HepG2 (cell line): ENCODE data around the gene TRIM54. TPM values are rescaled to one million over a fixed set of nuclear protein-coding genes. Genes with fewer than 3 reads are reported as not detected.

Experiments
- ATAC-seq: fragments of 200-7000 bp; cut with Tn5 transposase; 3 replicates; pipeline ENCODE4 v1.9.1; 2020; ENCODE audit warnings: mild to moderate bottlenecking, moderate library complexity
- BruUV-seq: library from RNA; stranded (reverse); fragments of 400-500 nt; replicated peaks from 2 replicates; lab custom pipeline; 2021; lab: Mats Ljungman, UMichigan
- CTCF ChIA-PET: fragments of 300-600 bp; formaldehyde crosslinking; extraction: SDS; loops from one replicate; lab custom pipeline; 2021; ENCODE audit warnings: low total read pairs, inconsistent platforms, low intra/inter-chr PET ratio; lab: Yijun Ruan, JAX
- POLR2A ChIA-PET: fragments of 350-600 bp; sonication (Branson Sonifier 250); formaldehyde crosslinking; loops from one replicate; lab custom pipeline; 2020; ENCODE audit warnings: antibody characterized with exemption, inconsistent platforms; lab: Yijun Ruan, JAX
- DNase-seq: peaks from one replicate; pipeline ENCODE4 v3.0.0-alpha.2; 2015; ENCODE audit warnings: low spot score
- FAIRE-seq: peaks from 3 replicates; lab custom pipeline; 2011; peaks lifted over from hg19 to GRCh38; lab: Jason Lieb, UNC
- H2AFZ ChIP-seq: one replicate; pipeline ENCODE4 v1.6.1; 2011; ENCODE audit warnings: low read length, inconsistent platforms
- H3K27ac ChIP-seq: fragments of 300-600 bp; 3 replicates; pipeline ENCODE4 v1.8.0; 2011; ENCODE audit warnings: mixed run types, mild to moderate bottlenecking, mixed read lengths, low read length, inconsistent platforms; ENCODE audit not compliant: insufficient read depth; ENCODE audit errors: extremely low read length
- H3K27me3 ChIP-seq, 2 experiments: fragments of 200-600 bp in 1 of 2; 2 replicates in 1 of 2; 3 replicates in 1 of 2; pipeline versions ENCODE4 v1.6.0 to v1.8.0; 2011; ENCODE audit warnings: low read length in 2 of 2, mild to moderate bottlenecking in 2 of 2, moderate library complexity in 2 of 2, inconsistent platforms in 1 of 2; ENCODE audit not compliant: insufficient read depth in 2 of 2, control insufficient read depth in 1 of 2
- H3K36me3 ChIP-seq, 2 experiments: fragments of 200-600 bp in 1 of 2; replicated peaks in 1 of 2; 2 replicates in 1 of 2; 3 replicates in 1 of 2; pipeline versions ENCODE4 v1.5.1 to v1.8.0; 2011; ENCODE audit warnings: low read length in 2 of 2, inconsistent platforms in 1 of 2; ENCODE audit not compliant: insufficient read depth in 2 of 2, control insufficient read depth in 1 of 2
- H3K4me1 ChIP-seq: 2 replicates; pipeline ENCODE4 v1.5.1; 2012; ENCODE audit warnings: low read length, inconsistent platforms; ENCODE audit not compliant: insufficient read depth
- H3K4me2 ChIP-seq: 2 replicates; pipeline ENCODE4 v1.6.0; 2011; ENCODE audit warnings: low read depth, low read length, inconsistent platforms
- H3K4me3 ChIP-seq, 3 experiments: fragments of 200-600 bp in 1 of 3; sonication (generic), shearing (Covaris generic) in 1 of 3; replicated peaks in 1 of 3; 2 replicates each; pipeline ENCODE4 v1.5.1; 2011 to 2016; ENCODE audit warnings: low read length in 3 of 3, inconsistent platforms in 2 of 3, low read depth in 2 of 3, mild to moderate bottlenecking in 2 of 3, control low read depth in 1 of 3, mixed read lengths in 1 of 3; ENCODE audit not compliant: insufficient read depth in 1 of 3
- H3K79me2 ChIP-seq: one replicate; pipeline ENCODE4 v1.6.1; 2011; ENCODE audit warnings: low read length, inconsistent platforms; ENCODE audit not compliant: insufficient read depth
- H3K9ac ChIP-seq: 2 replicates; pipeline ENCODE4 v1.6.0; 2011; ENCODE audit warnings: mild to moderate bottlenecking, low read depth, low read length, inconsistent platforms; ENCODE audit not compliant: insufficient read depth
- H3K9me3 ChIP-seq: 2 replicates; pipeline ENCODE4 v1.5.1; 2012; ENCODE audit warnings: mild to moderate bottlenecking, low read length
- H4K20me1 ChIP-seq: 2 replicates; pipeline ENCODE4 v1.6.0; 2011; ENCODE audit warnings: inconsistent platforms, mild to moderate bottlenecking, low read length, moderate library complexity; ENCODE audit not compliant: insufficient read depth
- EP300 ChIP-seq, 3 experiments: sonication (generic) in 1 of 3; formaldehyde crosslinking in 1 of 3; IDR thresholded peaks; 2 replicates each; pipeline versions ENCODE4 v1.5.1 to v1.6.1; 2011 to 2020; ENCODE audit warnings: low read depth in 2 of 3, low read length in 2 of 3, borderline replicate concordance in 1 of 3, improper control_type of control experiment in 1 of 3, mild to moderate bottlenecking in 1 of 3, missing genetic modification reagents in 1 of 3, moderate library complexity in 1 of 3
- GATA4 ChIP-seq: sonication (generic); IDR thresholded peaks from 2 replicates; pipeline ENCODE4 v1.6.1; 2016; ENCODE audit warnings: antibody characterized with exemption, low read depth, borderline replicate concordance
- SATB2 ChIP-seq: sonication (generic); formaldehyde crosslinking; IDR thresholded peaks from 2 replicates; pipeline ENCODE4 v1.5.0; 2020; ENCODE audit warnings: missing genetic modification reagents
- ZNF232 ChIP-seq: sonication (generic); formaldehyde crosslinking; IDR thresholded peaks from 2 replicates; pipeline ENCODE4 v1.4.0; 2020; ENCODE audit warnings: missing genetic modification reagents, borderline replicate concordance
- ZNF75D ChIP-seq: sonication (generic); formaldehyde crosslinking; IDR thresholded peaks from 2 replicates; pipeline ENCODE4 v1.8.1; 2023; ENCODE audit warnings: missing genetic modification reagents, mild to moderate bottlenecking, borderline replicate concordance
- ZNF883 ChIP-seq: sonication (generic); formaldehyde crosslinking; IDR thresholded peaks from 2 replicates; pipeline ENCODE4 v1.5.1; 2020; ENCODE audit warnings: mild to moderate bottlenecking, missing genetic modification reagents; ENCODE audit errors: not compliant biosample characterization
- WGBS: methylation state at CpG from one replicate; pipeline ENCODE4 v1.1.6; 2017; ENCODE audit warnings: low lambda C conversion rate; 5-methylcytosine and 5-hydroxymethylcytosine counted together
- in situ Hi-C: cut with HindIII; loops from 2 replicates; pipeline ENCODE4 v1.10.0; 2017; ENCODE audit warnings: low pct_unique_long_range_greater_than_20kb; ENCODE audit not compliant: extremely low pct_ligation_motif_present
- intact Hi-C: fragments of 100-400 bp; cut with micrococcal nuclease; formaldehyde crosslinking; loops from one replicate; pipeline ENCODE4 v1.10.0; 2022; ENCODE audit not compliant: unreplicated experiment
- polyA plus RNA-seq, 8 experiments: library from polyadenylated mRNA; depleted of rRNA in 3 of 8; stranded (reverse) in 7 of 8; unstranded in 1 of 8; fragments of >200 nt; fragmentation: Illumina TruSeq in 4 of 8; extraction: Trizol in 4 of 8; gene quantifications; 2 replicates each; pipeline versions ENCODE4 v1.2.1 to v1.2.3, GENCODE V29; 2011 to 2016; ENCODE audit warnings: low read depth in 4 of 8, missing spikeins in 1 of 8, mixed read lengths in 1 of 8; ENCODE audit not compliant: insufficient read depth in 1 of 8
- total RNA-seq, 5 experiments: library from RNA; depleted of rRNA; stranded (reverse); fragments of >200 nt; fragmentation: Illumina TruSeq; extraction: Trizol; gene quantifications; 2 replicates each; pipeline ENCODE4 v1.2.3, GENCODE V29; 2016; ENCODE audit warnings: low read depth in 1 of 5
- TF ChIP-seq, protein P1 (sequence below): sonication (generic); formaldehyde crosslinking; IDR thresholded peaks from 2 replicates; pipeline ENCODE4 v1.8.0; 2022; ENCODE audit warnings: mild to moderate bottlenecking, missing genetic modification reagents, moderate library complexity
- TF ChIP-seq, protein P2 (sequence below): sonication (generic); formaldehyde crosslinking; IDR thresholded peaks from 2 replicates; pipeline ENCODE4 v1.4.0; 2020; ENCODE audit warnings: mild to moderate bottlenecking, missing genetic modification reagents, borderline replicate concordance
- TF ChIP-seq, protein P3 (sequence below): sonication (generic); formaldehyde crosslinking; IDR thresholded peaks from 2 replicates; pipeline ENCODE4 v1.5.1; 2020; ENCODE audit warnings: missing genetic modification reagents, mild to moderate bottlenecking, borderline replicate concordance

The TRIM54 gene
- total and polyA plus RNA-seq, 2 of the 13 experiments (the other 11 are each of a cell fraction or from before 2014, with no cell fraction given), result 0.07 to 0.13 TPM

DNA sequence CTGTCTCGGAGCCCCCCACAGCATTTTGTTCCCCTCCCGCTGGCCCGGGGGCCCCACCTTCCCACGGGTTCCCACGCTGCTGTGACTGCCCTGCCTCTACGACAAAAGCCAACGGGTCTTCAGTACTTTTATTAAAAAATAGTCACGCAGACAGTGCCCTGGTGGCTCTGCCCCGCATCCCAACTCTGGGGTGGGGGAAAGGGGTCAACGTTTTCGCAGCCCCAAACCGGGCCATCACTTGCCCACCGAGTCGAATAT, 25.0 kb downstream of the TRIM54 start:
- Histone ChIP-seq H3K4me3 (no peak overlapping the region), H3K4me2 (no peak overlapping the region), H4K20me1 (no peaks in the 10 kb centered on the region), H3K9me3 (no peaks in the 10 kb centered on the region), H3K27me3 (peaks cover 0 to 5% of the 10 kb centered on the region in 2 experiments; a peak in 2 of 5 replicates), H2AFZ (no peak overlapping the region), H3K27ac (no peak overlapping the region), H3K9ac (no peak overlapping the region), H3K79me2 (no peaks in the 10 kb centered on the region), H3K4me1 (peaks cover 25% of the 10 kb centered on the region), H3K36me3 (peaks cover 0 to 2% of the 10 kb centered on the region in 2 experiments; a peak in 2 of 5 replicates)
- intact Hi-C loops, result no loop called here
- BruUV-seq, result no TSS peak
- ChIA-PET POLR2A (no interaction called here), CTCF (no interaction called here)
- FAIRE-seq, result no peak
- TF ChIP-seq SATB2 (CRISPR knock-in tag) (no peak), ZNF75D (no peak), EP300 (IDR thresholded peaks at IDR 0.05; ENCODE audit: low read depth in 2 of 2, low read length in 2 of 2) (no peak), EP300 (CRISPR knock-in tag; IDR thresholded peaks at IDR 0.05; ENCODE audit: borderline replicate concordance) (no peak), ZNF232 (CRISPR knock-in tag) (no peak), GATA4 (no peak), ZNF883 (CRISPR knock-in tag) (no peak)
- TF ChIP-seq, protein P1, sequence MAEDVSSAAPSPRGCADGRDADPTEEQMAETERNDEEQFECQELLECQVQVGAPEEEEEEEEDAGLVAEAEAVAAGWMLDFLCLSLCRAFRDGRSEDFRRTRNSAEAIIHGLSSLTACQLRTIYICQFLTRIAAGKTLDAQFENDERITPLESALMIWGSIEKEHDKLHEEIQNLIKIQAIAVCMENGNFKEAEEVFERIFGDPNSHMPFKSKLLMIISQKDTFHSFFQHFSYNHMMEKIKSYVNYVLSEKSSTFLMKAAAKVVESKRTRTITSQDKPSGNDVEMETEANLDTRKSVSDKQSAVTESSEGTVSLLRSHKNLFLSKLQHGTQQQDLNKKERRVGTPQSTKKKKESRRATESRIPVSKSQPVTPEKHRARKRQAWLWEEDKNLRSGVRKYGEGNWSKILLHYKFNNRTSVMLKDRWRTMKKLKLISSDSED (CRISPR knock-in tag), result no peak
- TF ChIP-seq, protein P2, sequence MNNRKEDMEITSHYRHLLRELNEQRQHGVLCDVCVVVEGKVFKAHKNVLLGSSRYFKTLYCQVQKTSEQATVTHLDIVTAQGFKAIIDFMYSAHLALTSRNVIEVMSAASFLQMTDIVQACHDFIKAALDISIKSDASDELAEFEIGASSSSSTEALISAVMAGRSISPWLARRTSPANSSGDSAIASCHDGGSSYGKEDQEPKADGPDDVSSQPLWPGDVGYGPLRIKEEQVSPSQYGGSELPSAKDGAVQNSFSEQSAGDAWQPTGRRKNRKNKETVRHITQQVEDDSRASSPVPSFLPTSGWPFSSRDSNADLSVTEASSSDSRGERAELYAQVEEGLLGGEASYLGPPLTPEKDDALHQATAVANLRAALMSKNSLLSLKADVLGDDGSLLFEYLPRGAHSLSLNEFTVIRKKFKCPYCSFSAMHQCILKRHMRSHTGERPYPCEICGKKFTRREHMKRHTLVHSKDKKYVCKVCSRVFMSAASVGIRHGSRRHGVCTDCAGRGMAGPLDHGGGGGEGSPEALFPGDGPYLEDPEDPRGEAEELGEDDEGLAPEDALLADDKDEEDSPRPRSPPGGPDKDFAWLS (CRISPR knock-in tag), result no peak
- TF ChIP-seq, protein P3, sequence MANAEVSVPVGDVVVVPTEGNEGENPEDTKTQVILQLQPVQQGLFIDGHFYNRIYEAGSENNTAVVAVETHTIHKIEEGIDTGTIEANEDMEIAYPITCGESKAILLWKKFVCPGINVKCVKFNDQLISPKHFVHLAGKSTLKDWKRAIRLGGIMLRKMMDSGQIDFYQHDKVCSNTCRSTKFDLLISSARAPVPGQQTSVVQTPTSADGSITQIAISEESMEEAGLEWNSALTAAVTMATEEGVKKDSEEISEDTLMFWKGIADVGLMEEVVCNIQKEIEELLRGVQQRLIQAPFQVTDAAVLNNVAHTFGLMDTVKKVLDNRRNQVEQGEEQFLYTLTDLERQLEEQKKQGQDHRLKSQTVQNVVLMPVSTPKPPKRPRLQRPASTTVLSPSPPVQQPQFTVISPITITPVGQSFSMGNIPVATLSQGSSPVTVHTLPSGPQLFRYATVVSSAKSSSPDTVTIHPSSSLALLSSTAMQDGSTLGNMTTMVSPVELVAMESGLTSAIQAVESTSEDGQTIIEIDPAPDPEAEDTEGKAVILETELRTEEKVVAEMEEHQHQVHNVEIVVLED (CRISPR knock-in tag), result no peak
- in situ Hi-C loops, result no loop called here
- DNase-seq, result no peak
- WGBS, result 91% methylated on average over 14 of the region's 14 CpGs
- no peak for ATAC-seq
